D341Med (cell line): ENCODE data around the gene PI4KA.
"Not testable (repeated sequence)": the region's sequence is repeated elsewhere in the genome, so short reads cannot be mapped to it uniquely, and the experiment has no call there.

Source experiments
- DNase-seq: peaks from one replicate; pipeline ENCODE4 v3.0.0; 2012; ENCODE audit warnings: low spot score

Gene PI4KA

GRCh38 chr22:20748082-20748481, 110.5 kb downstream of the PI4KA start:
- no peak for DNase-seq

- no peak for DNase-seq
Observed at GRCh38 chr22:20747223-20747622, 111.4 kb downstream of the PI4KA start.

- no peak for DNase-seq
Observed at GRCh38 chr22:20746431-20747189, 112.0 kb downstream of the PI4KA start.

- DNase-seq, result no peak
Observed at GRCh38 chr22:20745119-20745518, 113.5 kb downstream of the PI4KA start.

GRCh38 chr22:20744456-20744855, 114.2 kb downstream of the PI4KA start:
- DNase-seq, result no peak

- no peak for DNase-seq
Observed at GRCh38 chr22:20742764-20743163, 115.8 kb downstream of the PI4KA start.

- peak; percentile 63 for DNase-seq
Observed at GRCh38 chr22:20741634-20742581, 116.7 kb downstream of the PI4KA start.

GRCh38 chr22:20741008-20741633, 117.5 kb downstream of the PI4KA start:
- DNase-seq, result no peak

- no peak for DNase-seq
Observed at GRCh38 chr22:20740222-20740951, 118.2 kb downstream of the PI4KA start.

- no peak for DNase-seq
Observed at GRCh38 chr22:20738394-20739089, 120.1 kb downstream of the PI4KA start.

GRCh38 chr22:20736891-20737290, 121.7 kb downstream of the PI4KA start:
- not testable (repeated sequence) for DNase-seq

GRCh38 chr22:20735356-20736162, 123.1 kb downstream of the PI4KA start:
- DNase-seq, result not testable (repeated sequence)

GRCh38 chr22:20732431-20732830, 126.2 kb downstream of the PI4KA start:
- DNase-seq, result not testable (repeated sequence)

GRCh38 chr22:20729194-20729593, 129.4 kb downstream of the PI4KA start:
- DNase-seq, result no peak

- DNase-seq, result no peak
Observed at GRCh38 chr22:20728523-20729190, 130.0 kb downstream of the PI4KA start.

GRCh38 chr22:20727118-20728015, 131.2 kb downstream of the PI4KA start:
- DNase-seq, result no peak

- no peak for DNase-seq
Observed at GRCh38 chr22:20725987-20726558, 132.5 kb downstream of the PI4KA start.
